B cell (primary cell): ENCODE measurements around the gene PLD4.

Source experiments
- CTCF ChIP-seq: fragments of 200-600 bp; IDR thresholded peaks from one replicate; pipeline ENCODE4 v1.8.0; 2022; ENCODE audit warnings: antibody characterized with exemption, mild to moderate bottlenecking
- EZH2 ChIP-seq: IDR thresholded peaks from 2 replicates; pipeline ENCODE4 v1.6.1; 2012; ENCODE audit warnings: borderline replicate concordance, low read depth, mild to moderate bottlenecking, moderate library complexity, low read length; ENCODE audit not compliant: insufficient read depth, poor library complexity, severe bottlenecking

DNA sequence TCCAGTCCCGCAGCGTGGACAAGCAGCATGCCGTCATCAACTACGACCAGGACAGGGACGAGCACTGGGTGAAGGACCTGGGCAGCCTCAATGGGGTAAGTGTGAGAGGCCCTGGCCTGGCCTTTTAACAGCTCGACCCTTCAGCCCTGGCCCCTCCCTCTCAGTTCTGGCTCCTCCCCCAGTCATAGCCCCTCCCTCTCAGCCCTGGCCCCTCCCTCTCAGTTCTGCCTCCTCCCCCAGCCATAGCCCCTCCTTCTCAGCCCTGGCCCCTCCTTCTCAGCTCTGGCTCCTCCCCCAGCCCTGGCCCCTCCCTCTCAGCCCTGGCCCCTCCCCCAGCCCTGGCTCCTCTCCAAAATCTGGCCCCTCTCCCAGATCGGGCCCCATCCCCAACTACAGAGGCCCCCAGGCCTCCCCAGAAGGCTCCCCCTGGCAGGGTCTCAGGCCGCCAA is 48.4 kb upstream of the PLD4 start:
- TF ChIP-seq EZH2 (no peak), CTCF (no peak)
